ENCODE results near the gene NBAS.
A peak's percentile ranks its signal among the peaks of the same experiment; 100 is the strongest.

Gene NBAS

GRCh38 chr2:15588329-15588919 lies 27.3 kb upstream of the NBAS start:
- DNase-seq: no peak

GRCh38 chr2:15584767-15585469 lies 23.8 kb upstream of the NBAS start:
- DNase-seq: no peak

- DNase-seq: no peak
Observed at GRCh38 chr2:15584316-15584715, 23.2 kb upstream of the NBAS start.

GRCh38 chr2:15583826-15584225 lies 22.7 kb upstream of the NBAS start:
- no peak for DNase-seq

GRCh38 chr2:15582710-15583357 lies 21.7 kb upstream of the NBAS start:
- no peak for DNase-seq

- no peak for DNase-seq
Observed at GRCh38 chr2:15580451-15580850, 19.3 kb upstream of the NBAS start.

GRCh38 chr2:15579641-15580040 lies 18.5 kb upstream of the NBAS start:
- no peak for DNase-seq

- DNase-seq: peak; percentile 79 to 83
Observed at GRCh38 chr2:15577071-15577735, 16.1 kb upstream of the NBAS start.

- no peak for DNase-seq
Observed at GRCh38 chr2:15571729-15572128, 10.6 kb upstream of the NBAS start.

GRCh38 chr2:15570104-15570503 lies 9.0 kb upstream of the NBAS start:
- DNase-seq: no peak

- DNase-seq: no peak
Observed at GRCh38 chr2:15568874-15569273, 7.7 kb upstream of the NBAS start.

GRCh38 chr2:15566912-15567311 lies 5.8 kb upstream of the NBAS start:
- DNase-seq: no peak

- DNase-seq: no peak
Observed at GRCh38 chr2:15565994-15566671, 5.0 kb upstream of the NBAS start.

GRCh38 chr2:15565392-15565791 lies 4.3 kb upstream of the NBAS start:
- no peak for DNase-seq

- no peak for DNase-seq
Observed at GRCh38 chr2:15563227-15564100, 2.3 kb upstream of the NBAS start.

GRCh38 chr2:15562354-15563031 lies 1.4 kb upstream of the NBAS start:
- no peak for DNase-seq

GRCh38 chr2:15561574-15562344 lies 625 bp upstream of the NBAS start:
- peak; percentile 17 to 42 for DNase-seq

GRCh38 chr2:15560140-15560987 lies 770 bp downstream of the NBAS start:
- DNase-seq: peak in 1 of 2 donors; percentile 11

GRCh38 chr2:15559379-15560139 lies 1.6 kb downstream of the NBAS start:
- no peak for DNase-seq
